Stimulated activated CD8-positive, alpha-beta memory T cell treated with anti-CD3 and anti-CD28 coated beads, Interleukin-2, amount 100 ng/mL, for 1 hour (primary cell): ENCODE data around the gene SNRNP25.

Experiments used
- DNase-seq, 2 donors: peaks; one replicate each; pipeline ENCODE4 v3.0.0-alpha.2; 2020; ENCODE audit warnings: low read depth in 2 of 2

Gene SNRNP25

DNA sequence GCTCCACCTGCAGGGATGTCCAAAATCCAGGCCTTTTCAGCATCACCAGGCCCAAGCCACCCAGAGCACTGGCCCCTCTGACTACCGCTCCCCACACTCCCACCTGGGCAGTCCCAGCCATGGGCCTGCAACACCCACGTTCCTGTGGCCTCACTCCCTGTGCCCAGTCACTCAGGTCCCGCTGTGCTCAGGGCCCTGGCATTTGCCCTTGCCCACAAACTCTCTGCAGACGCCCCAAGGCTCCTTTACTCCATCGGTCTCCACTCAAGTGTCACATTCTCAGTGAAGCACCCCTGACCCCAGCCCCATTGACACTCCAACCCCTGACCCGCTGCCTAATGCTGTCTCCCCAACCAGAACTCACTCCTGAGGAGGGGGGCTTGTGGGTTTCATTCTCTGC is 48.0 kb downstream of the SNRNP25 start:
- no peak for DNase-seq

DNA sequence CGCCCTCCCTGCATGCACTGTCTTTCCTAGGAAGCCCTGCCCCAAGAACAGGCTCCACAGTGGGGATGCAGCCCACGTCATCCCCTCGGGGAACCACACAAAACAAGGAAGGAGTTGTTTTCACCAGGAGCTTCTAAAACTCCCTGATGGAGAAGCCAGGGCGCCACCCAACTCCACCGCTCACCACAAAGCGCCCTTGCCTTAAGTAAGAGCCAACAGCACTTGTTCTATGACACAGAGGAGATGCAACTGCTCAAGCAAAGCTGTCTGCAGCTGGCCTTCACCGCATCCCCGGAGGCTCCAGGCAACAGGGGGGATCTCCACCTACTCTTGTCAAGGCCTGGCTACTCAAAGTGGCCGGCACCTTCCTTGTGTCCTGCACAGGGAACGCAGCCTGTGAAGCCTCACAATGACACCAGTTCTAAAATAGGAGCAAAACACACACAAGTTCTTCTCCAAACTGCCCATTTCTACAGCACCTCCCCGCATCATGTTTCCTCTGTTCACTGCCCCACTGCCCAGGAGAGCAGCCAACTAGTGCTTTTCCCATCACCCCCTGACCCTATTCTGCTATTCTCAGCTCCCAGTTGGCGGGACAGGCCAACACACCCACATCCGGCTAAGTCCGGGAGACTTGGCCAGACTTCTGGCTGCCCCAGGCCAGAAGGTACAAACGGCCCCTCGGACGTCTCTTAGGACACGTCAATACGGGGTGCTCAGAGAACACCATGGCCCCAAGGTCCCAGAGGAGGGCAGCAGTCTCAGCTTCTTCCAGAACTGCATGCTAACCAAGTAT is 48.6 kb downstream of the SNRNP25 start:
- no peak for DNase-seq

DNA sequence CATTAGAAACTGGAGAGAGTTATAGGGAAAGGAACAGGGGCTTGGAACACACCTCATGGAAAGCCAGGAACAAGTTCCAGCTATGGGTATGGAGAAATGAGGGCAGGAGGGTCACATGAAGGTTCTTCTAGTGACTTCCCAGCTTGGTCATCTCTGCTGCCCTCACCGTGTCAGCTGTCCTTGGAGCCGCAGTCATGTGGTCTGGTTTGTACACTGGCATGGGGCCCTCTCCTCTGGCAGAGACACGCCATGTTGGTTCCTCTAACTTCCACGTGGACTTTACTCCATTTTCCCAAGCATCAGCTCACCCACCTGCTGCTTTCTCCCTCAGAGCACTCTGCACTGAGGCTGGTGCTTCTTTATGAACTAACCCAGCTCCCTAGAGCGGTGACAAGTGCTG is 50.7 kb downstream of the SNRNP25 start:
- no peak for DNase-seq

DNA sequence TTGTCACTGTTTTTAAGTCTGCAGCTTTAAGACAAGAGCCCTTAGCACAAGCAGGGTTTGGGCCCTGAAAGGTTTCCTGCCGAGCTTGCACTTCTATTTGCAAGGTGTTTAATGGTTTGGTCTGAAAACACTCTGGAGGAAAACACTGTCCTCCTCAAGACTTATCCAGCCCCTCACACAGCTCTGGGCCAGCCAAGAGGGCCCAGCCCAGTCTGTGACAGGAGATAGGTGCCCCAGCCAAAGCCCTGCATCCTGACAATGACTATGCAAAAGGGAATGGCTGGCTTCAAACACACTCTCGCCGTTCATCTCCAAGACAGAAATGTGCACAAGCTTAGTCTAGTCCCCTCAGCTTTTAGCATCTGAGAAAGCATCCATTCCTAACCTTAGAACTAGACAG is 51.3 kb downstream of the SNRNP25 start:
- DNase-seq = no peak

DNA sequence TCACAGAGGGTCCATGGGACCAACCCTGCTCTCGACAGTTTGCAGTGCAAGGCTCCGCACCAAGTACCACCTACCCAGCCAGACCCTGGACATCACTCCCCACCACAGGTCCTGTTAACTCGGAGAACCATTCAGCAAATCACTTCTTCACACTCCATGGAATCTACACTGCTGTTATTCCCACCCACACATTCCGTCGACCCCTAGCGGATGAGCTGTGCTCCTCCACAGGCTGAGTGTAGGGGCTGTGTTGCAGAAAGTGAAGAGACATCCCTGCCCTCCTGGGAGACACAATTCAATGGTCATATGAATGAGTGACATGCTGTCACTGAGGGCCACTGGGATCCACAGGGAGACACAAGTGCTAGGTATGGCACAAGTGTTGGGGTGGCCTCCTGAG is 51.9 kb downstream of the SNRNP25 start:
- DNase-seq = no peak

DNA sequence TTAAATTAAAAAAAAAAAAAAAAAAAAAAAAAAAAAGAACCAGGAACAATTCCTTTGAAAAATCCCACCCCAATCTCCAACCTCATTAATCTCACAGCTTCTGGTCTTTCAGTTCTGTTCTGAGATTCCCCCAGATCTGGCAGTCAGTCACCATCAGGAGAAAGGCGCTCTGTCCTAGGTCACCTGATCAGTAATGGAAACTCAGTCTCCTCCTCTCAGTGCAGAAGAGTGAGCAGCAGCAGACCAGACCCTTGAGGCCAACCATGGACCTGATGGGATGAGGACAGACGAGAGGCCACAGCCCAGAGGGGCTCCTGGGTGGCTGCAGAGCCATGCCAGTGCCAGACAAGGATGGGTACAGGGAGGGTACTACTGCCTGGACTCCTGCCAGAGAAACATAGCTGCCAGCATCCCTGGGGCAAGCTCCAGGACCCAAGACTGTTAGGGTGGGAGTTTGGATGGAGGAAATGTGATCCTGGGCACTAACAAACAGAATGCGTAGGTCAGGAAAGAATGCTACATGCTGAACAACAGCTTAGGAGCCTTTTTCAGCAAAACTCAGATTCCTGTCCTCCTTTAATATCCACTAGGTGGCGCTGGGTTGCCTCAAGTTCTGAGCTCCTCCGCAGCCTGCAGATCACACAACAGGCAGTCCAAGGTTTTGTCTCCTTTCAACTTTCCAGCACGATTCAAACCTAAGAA is 53.1 kb downstream of the SNRNP25 start:
- peak; percentile 27 to 39 for DNase-seq
